Measurements from ENCODE around the gene TRIM2. TPM values are rescaled to one million over a fixed set of nuclear protein-coding genes. Genes with fewer than 3 reads are reported as not detected.

Gene TRIM2
- polyA plus RNA-seq, 1 of the 3 experiments (the other 2 are of a cell fraction): 16.4 TPM

GRCh38 chr4:153159728-153160221 lies 44.5 kb upstream of the TRIM2 start (continued):
- TF ChIP-seq TEAD4 (IDR thresholded peaks at IDR 0.05; ENCODE audit: borderline replicate concordance, insufficient read depth) (peak; percentile 62; the same call in 1 of the 2 replicates), USF2 (IDR thresholded peaks at IDR 0.05; ENCODE audit: borderline replicate concordance, low read depth, low read length) (no peak), SIN3A (IDR thresholded peaks at IDR 0.05; ENCODE audit: borderline replicate concordance, low read depth, low read length) (no peak), JUND (IDR thresholded peaks at IDR 0.05) (peak; percentile 82), RAD21 (IDR thresholded peaks at IDR 0.05; ENCODE audit: low read length) (no peak), EZH2phosphoT487 (IDR thresholded peaks at IDR 0.05; ENCODE audit: borderline replicate concordance, low read depth) (no peak), POLR2AphosphoS5 (IDR thresholded peaks at IDR 0.05; ENCODE audit: low read depth, low read length) (peak; percentile 18; the same call in 1 of the 2 replicates), GATA2 (CRISPR knock-in tag; IDR thresholded peaks at IDR 0.05) (no peak), FOSL2 (IDR thresholded peaks at IDR 0.05; ENCODE audit: borderline replicate concordance, low read depth) (peak; percentile 81), YY1 (IDR thresholded peaks at IDR 0.05; ENCODE audit: low read depth) (no peak), EP300 (IDR thresholded peaks at IDR 0.05; ENCODE audit: borderline replicate concordance in 1 of 2, low read depth in 1 of 2, low read length in 1 of 2) (peak in 1 of 2 experiments; percentile 70; a peak in 1 of 4 replicates)
- TF ChIP-seq, protein P1, sequence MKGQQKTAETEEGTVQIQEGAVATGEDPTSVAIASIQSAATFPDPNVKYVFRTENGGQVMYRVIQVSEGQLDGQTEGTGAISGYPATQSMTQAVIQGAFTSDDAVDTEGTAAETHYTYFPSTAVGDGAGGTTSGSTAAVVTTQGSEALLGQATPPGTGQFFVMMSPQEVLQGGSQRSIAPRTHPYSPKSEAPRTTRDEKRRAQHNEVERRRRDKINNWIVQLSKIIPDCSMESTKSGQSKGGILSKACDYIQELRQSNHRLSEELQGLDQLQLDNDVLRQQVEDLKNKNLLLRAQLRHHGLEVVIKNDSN (IDR thresholded peaks at IDR 0.05; ENCODE audit: borderline replicate concordance, low read depth): no peak
- TF ChIP-seq, protein P2, sequence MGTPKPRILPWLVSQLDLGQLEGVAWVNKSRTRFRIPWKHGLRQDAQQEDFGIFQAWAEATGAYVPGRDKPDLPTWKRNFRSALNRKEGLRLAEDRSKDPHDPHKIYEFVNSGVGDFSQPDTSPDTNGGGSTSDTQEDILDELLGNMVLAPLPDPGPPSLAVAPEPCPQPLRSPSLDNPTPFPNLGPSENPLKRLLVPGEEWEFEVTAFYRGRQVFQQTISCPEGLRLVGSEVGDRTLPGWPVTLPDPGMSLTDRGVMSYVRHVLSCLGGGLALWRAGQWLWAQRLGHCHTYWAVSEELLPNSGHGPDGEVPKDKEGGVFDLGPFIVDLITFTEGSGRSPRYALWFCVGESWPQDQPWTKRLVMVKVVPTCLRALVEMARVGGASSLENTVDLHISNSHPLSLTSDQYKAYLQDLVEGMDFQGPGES (IDR thresholded peaks at IDR 0.05; ENCODE audit: low read depth, low read length): no peak

DNA sequence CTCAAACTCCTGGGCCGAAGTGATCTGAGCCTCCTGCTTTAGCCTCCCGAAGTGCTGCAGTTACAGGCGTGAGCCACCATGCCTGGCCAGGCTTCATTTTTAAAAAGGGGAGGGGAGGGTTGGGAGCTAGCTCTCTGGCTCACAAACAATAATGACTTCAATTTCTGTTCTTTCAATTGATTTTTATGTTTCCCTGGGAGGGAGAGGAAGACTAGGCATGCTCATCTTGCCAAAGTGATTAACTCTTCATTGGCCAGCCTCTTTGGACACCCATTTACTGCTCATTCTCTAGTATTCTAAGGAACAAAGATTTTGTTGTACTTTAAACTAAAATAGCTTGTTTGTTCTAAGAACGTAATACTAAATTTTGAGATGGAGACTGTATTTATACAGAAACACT lies 43.4 kb upstream of the TRIM2 start:
- H3K9ac ChIP-seq: no peak overlapping the region
- peak overlapping the region in 1 of 2 experiments; percentile 94; a peak in 2 of 4 replicates for H3K27ac ChIP-seq (ENCODE audit: low read depth in 2 of 2, low read length in 1 of 2)
- H4K20me1 ChIP-seq (ENCODE audit: insufficient read depth): no peaks in the 10 kb centered on the region
- H3K4me3 ChIP-seq (ENCODE audit: low read depth in 2 of 2, low read length in 1 of 2): no peak overlapping the region
- ChIA-PET CTCF (interaction anchor here (0.7 to 2.8 kb wide), 4 partner anchors 10 to 47 kb away, joined by 3 to 8 read pairs (median 4); no protein-coding TSS in a partner anchor), POLR2A (no interaction called here)
- no peaks in the 10 kb centered on the region for H3K27me3 ChIP-seq (ENCODE audit: insufficient read depth)
- H3K79me2 ChIP-seq (ENCODE audit: insufficient read depth): no peaks in the 10 kb centered on the region
- WGBS (ENCODE audit: low lambda C conversion rate): 91% methylated on average over 4 of the region's 4 CpGs
- no peaks in the 10 kb centered on the region for H3K9me2 ChIP-seq
- no peak overlapping the region for H2AFZ ChIP-seq (ENCODE audit: low read depth)
- no peaks in the 10 kb centered on the region for H3K36me3 ChIP-seq (replicated peaks in 1 of 2; ENCODE audit: control insufficient read depth in 1 of 2, insufficient read depth in 2 of 2, low read length in 1 of 2)
- no peaks in the 10 kb centered on the region for H3K9me3 ChIP-seq
- peaks cover 19% of the 10 kb centered on the region for H3F3A ChIP-seq (replicated peaks; ENCODE audit: insufficient read depth)
- H3K4me1 ChIP-seq (ENCODE audit: control insufficient read depth in 1 of 2, insufficient read depth in 2 of 2, low read depth in 1 of 2, low read length in 1 of 2): peaks cover 18 to 20% of the 10 kb centered on the region in 2 experiments; a peak in 3 of 4 replicates
- no peak for DNase-seq
- H3K4me2 ChIP-seq: no peak overlapping the region
- TF ChIP-seq FOXM1 (IDR thresholded peaks at IDR 0.05; ENCODE audit: low read depth) (no peak), SIN3A (IDR thresholded peaks at IDR 0.05; ENCODE audit: borderline replicate concordance, low read depth, low read length) (no peak), POLR2AphosphoS5 (IDR thresholded peaks at IDR 0.05; ENCODE audit: low read depth, low read length) (no peak), MXI1 (IDR thresholded peaks at IDR 0.05; ENCODE audit: low read depth, low read length) (no peak), GABPA (IDR thresholded peaks at IDR 0.05; ENCODE audit: low read depth) (no peak), NFIC (IDR thresholded peaks at IDR 0.05; ENCODE audit: borderline replicate concordance) (no peak), EZH2phosphoT487 (IDR thresholded peaks at IDR 0.05; ENCODE audit: borderline replicate concordance, low read depth) (no peak), RAD21 (IDR thresholded peaks at IDR 0.05; ENCODE audit: low read length) (no peak), RFX5 (IDR thresholded peaks at IDR 0.05; ENCODE audit: low read length) (no peak), GATA2 (CRISPR knock-in tag; IDR thresholded peaks at IDR 0.05) (no peak), ZBTB33 (IDR thresholded peaks at IDR 0.05; ENCODE audit: borderline replicate concordance, low read depth) (no peak)
- TF ChIP-seq, protein P2 (IDR thresholded peaks at IDR 0.05; ENCODE audit: low read depth, low read length): no peak
- TF ChIP-seq, protein P3, sequence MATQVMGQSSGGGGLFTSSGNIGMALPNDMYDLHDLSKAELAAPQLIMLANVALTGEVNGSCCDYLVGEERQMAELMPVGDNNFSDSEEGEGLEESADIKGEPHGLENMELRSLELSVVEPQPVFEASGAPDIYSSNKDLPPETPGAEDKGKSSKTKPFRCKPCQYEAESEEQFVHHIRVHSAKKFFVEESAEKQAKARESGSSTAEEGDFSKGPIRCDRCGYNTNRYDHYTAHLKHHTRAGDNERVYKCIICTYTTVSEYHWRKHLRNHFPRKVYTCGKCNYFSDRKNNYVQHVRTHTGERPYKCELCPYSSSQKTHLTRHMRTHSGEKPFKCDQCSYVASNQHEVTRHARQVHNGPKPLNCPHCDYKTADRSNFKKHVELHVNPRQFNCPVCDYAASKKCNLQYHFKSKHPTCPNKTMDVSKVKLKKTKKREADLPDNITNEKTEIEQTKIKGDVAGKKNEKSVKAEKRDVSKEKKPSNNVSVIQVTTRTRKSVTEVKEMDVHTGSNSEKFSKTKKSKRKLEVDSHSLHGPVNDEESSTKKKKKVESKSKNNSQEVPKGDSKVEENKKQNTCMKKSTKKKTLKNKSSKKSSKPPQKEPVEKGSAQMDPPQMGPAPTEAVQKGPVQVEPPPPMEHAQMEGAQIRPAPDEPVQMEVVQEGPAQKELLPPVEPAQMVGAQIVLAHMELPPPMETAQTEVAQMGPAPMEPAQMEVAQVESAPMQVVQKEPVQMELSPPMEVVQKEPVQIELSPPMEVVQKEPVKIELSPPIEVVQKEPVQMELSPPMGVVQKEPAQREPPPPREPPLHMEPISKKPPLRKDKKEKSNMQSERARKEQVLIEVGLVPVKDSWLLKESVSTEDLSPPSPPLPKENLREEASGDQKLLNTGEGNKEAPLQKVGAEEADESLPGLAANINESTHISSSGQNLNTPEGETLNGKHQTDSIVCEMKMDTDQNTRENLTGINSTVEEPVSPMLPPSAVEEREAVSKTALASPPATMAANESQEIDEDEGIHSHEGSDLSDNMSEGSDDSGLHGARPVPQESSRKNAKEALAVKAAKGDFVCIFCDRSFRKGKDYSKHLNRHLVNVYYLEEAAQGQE (IDR thresholded peaks at IDR 0.05; ENCODE audit: low read depth, low read length): no peak
